ENCODE results near the gene TMEM106A. TPM values are rescaled to one million over a fixed set of nuclear protein-coding genes. Genes with fewer than 3 reads are reported as not detected.
A peak's percentile ranks its signal among the peaks of the same experiment; 100 is the strongest.
"Not testable (repeated sequence)": the region's sequence is repeated elsewhere in the genome, so short reads cannot be mapped to it uniquely, and the experiment has no call there.

Gene TMEM106A
- total and polyA plus RNA-seq, 9 donors = 5.9 to 10.4 (median 7.8) TPM

- Histone ChIP-seq H3K27me3 (ENCODE audit: control insufficient read depth, insufficient read depth, low read length) (no peaks in the 10 kb centered on the region), H3K4me1 (ENCODE audit: control insufficient read depth, insufficient read depth, low read length) (peaks cover 8% of the 10 kb centered on the region), H3K27ac (ENCODE audit: low read length) (no peak overlapping the region), H3K36me3 (ENCODE audit: control insufficient read depth, insufficient read depth, low read length) (peaks cover 29% of the 10 kb centered on the region), H3K4me3 (ENCODE audit: low read length) (no peak overlapping the region), H3K9me3 (replicated peaks; ENCODE audit: control insufficient read depth, low read depth, low read length) (no peaks in the 10 kb centered on the region)
- no CpG with 5 or more reads among the region's 2 CpGs for WGBS (ENCODE audit: insufficient coverage)
- no peak for DNase-seq
Observed at GRCh38 chr17:43176119-43176570, 35.5 kb upstream of the TMEM106A start.

- no peaks in the 10 kb centered on the region for H3K27me3 ChIP-seq (ENCODE audit: control insufficient read depth, insufficient read depth, low read length)
- DNase-seq = no peak
- H3K36me3 ChIP-seq (ENCODE audit: control insufficient read depth, insufficient read depth, low read length) = peaks cover 41% of the 10 kb centered on the region
- no peaks in the 10 kb centered on the region for H3K4me1 ChIP-seq (ENCODE audit: control insufficient read depth, insufficient read depth, low read length)
- no peaks in the 10 kb centered on the region for H3K9me3 ChIP-seq (replicated peaks; ENCODE audit: control insufficient read depth, low read depth, low read length)
- H3K27ac ChIP-seq (ENCODE audit: low read length) = no peak overlapping the region
- WGBS (ENCODE audit: insufficient coverage) = 67% methylated on average over 1 of the region's 3 CpGs
- no peak overlapping the region for H3K4me3 ChIP-seq (ENCODE audit: low read length)
Observed at GRCh38 chr17:43183921-43184320, 27.8 kb upstream of the TMEM106A start.

- H3K4me3 ChIP-seq (ENCODE audit: low read length) = not testable (repeated sequence)
- 100% methylated on average over 2 of the region's 5 CpGs for WGBS (ENCODE audit: insufficient coverage)
Observed at GRCh38 chr17:43186656-43187055, 25.0 kb upstream of the TMEM106A start.

DNA sequence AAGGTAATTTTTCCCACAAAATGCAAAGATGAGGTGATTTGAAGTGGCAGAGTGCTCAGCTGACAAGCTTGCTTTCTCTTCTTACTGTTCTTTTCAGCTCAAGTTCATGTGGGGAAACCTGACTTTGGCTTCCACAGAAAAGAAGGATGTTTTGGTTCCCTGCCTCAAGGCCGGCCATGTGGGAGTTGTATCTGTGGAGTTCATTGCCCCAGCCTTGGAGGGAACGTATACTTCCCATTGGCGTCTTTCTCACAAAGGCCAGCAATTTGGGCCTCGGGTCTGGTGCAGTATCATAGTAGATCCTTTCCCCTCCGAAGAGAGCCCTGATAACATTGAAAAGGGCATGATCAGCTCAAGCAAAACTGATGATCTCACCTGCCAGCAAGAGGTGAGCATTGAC is 18.4 kb upstream of the TMEM106A start:
- H3K36me3 ChIP-seq (ENCODE audit: control insufficient read depth, insufficient read depth, low read length) = peaks cover 71% of the 10 kb centered on the region
- no peaks in the 10 kb centered on the region for H3K4me1 ChIP-seq (ENCODE audit: control insufficient read depth, insufficient read depth, low read length)
- WGBS (ENCODE audit: insufficient coverage) = 96% methylated on average over 5 of the region's 5 CpGs
- no peak for DNase-seq
- H3K27me3 ChIP-seq (ENCODE audit: control insufficient read depth, insufficient read depth, low read length) = no peaks in the 10 kb centered on the region
- no peaks in the 10 kb centered on the region for H3K9me3 ChIP-seq (replicated peaks; ENCODE audit: control insufficient read depth, low read depth, low read length)
- no peak overlapping the region for H3K27ac ChIP-seq (ENCODE audit: low read length)
- H3K4me3 ChIP-seq (ENCODE audit: low read length) = no peak overlapping the region

More at GRCh38 chr17:43186656-43187055, 25.0 kb upstream of the TMEM106A start:
- H3K27me3 ChIP-seq (ENCODE audit: control insufficient read depth, insufficient read depth, low read length); H3K9me3 ChIP-seq (replicated peaks; ENCODE audit: control insufficient read depth, low read depth, low read length); H3K27ac ChIP-seq (ENCODE audit: low read length); H3K4me1 ChIP-seq (ENCODE audit: control insufficient read depth, insufficient read depth, low read length); DNase-seq: not testable (repeated sequence)
- H3K36me3 ChIP-seq (ENCODE audit: control insufficient read depth, insufficient read depth, low read length) = peaks cover 56% of the 10 kb centered on the region

- WGBS (ENCODE audit: insufficient coverage) = 90% methylated on average over 2 of the region's 2 CpGs
- H3K27me3 ChIP-seq (ENCODE audit: control insufficient read depth, insufficient read depth, low read length) = no peaks in the 10 kb centered on the region
- H3K4me3 ChIP-seq (ENCODE audit: low read length) = no peak overlapping the region
- no peak for DNase-seq
- peaks cover 62% of the 10 kb centered on the region for H3K36me3 ChIP-seq (ENCODE audit: control insufficient read depth, insufficient read depth, low read length)
- no peak overlapping the region for H3K27ac ChIP-seq (ENCODE audit: low read length)
- H3K4me1 ChIP-seq (ENCODE audit: control insufficient read depth, insufficient read depth, low read length) = no peaks in the 10 kb centered on the region
- H3K9me3 ChIP-seq (replicated peaks; ENCODE audit: control insufficient read depth, low read depth, low read length) = no peaks in the 10 kb centered on the region
Observed at GRCh38 chr17:43199633-43200032, 12.0 kb upstream of the TMEM106A start.

- no peak for DNase-seq
- WGBS (ENCODE audit: insufficient coverage) = 82% methylated on average over 2 of the region's 4 CpGs
- Histone ChIP-seq H3K27me3 (ENCODE audit: control insufficient read depth, insufficient read depth, low read length) (no peaks in the 10 kb centered on the region), H3K27ac (ENCODE audit: low read length) (no peak overlapping the region), H3K36me3 (ENCODE audit: control insufficient read depth, insufficient read depth, low read length) (peaks cover 60% of the 10 kb centered on the region), H3K9me3 (replicated peaks; ENCODE audit: control insufficient read depth, low read depth, low read length) (no peaks in the 10 kb centered on the region), H3K4me3 (ENCODE audit: low read length) (no peak overlapping the region), H3K4me1 (ENCODE audit: control insufficient read depth, insufficient read depth, low read length) (no peaks in the 10 kb centered on the region)
Observed at GRCh38 chr17:43200127-43200526, 11.5 kb upstream of the TMEM106A start.

- not testable (repeated sequence) for H3K4me3 ChIP-seq (ENCODE audit: low read length); H3K4me1 ChIP-seq (ENCODE audit: control insufficient read depth, insufficient read depth, low read length); H3K27ac ChIP-seq (ENCODE audit: low read length); H3K27me3 ChIP-seq (ENCODE audit: control insufficient read depth, insufficient read depth, low read length); H3K9me3 ChIP-seq (replicated peaks; ENCODE audit: control insufficient read depth, low read depth, low read length); DNase-seq
- 100% methylated on average over 1 of the region's 3 CpGs for WGBS (ENCODE audit: insufficient coverage)
- peaks cover 60% of the 10 kb centered on the region for H3K36me3 ChIP-seq (ENCODE audit: control insufficient read depth, insufficient read depth, low read length)
Observed at GRCh38 chr17:43203013-43203412, 8.7 kb upstream of the TMEM106A start.

DNA sequence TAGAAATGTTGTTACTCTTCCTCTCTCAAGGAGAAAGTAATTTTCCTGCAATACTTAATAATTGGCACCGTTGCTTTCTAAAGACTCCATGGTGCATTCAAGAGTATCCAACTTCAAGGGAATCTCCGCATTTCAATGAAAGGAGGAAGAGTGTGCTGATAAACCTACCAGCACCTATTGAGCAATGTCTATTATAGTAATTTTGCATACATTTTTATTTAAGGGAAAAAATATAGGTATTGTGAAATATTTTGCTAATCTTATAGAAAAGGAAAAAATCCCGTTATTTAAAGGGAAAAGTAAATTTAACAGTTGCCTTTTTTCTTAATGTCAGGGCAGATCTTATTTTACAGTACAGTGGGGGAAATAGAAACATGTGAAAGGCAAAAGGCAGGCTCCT is 1.1 kb upstream of the TMEM106A start:
- H3K27me3 ChIP-seq (ENCODE audit: control insufficient read depth, insufficient read depth, low read length) = no peaks in the 10 kb centered on the region
- peaks cover 28% of the 10 kb centered on the region for H3K36me3 ChIP-seq (ENCODE audit: control insufficient read depth, insufficient read depth, low read length)
- no peaks in the 10 kb centered on the region for H3K9me3 ChIP-seq (replicated peaks; ENCODE audit: control insufficient read depth, low read depth, low read length)
- H3K27ac ChIP-seq (ENCODE audit: low read length) = peak overlapping the region; percentile 92
- no CpG with 5 or more reads among the region's 3 CpGs for WGBS (ENCODE audit: insufficient coverage)
- DNase-seq = no peak
- H3K4me3 ChIP-seq (ENCODE audit: low read length) = no peak overlapping the region
- H3K4me1 ChIP-seq (ENCODE audit: control insufficient read depth, insufficient read depth, low read length) = peaks cover 17% of the 10 kb centered on the region

DNA sequence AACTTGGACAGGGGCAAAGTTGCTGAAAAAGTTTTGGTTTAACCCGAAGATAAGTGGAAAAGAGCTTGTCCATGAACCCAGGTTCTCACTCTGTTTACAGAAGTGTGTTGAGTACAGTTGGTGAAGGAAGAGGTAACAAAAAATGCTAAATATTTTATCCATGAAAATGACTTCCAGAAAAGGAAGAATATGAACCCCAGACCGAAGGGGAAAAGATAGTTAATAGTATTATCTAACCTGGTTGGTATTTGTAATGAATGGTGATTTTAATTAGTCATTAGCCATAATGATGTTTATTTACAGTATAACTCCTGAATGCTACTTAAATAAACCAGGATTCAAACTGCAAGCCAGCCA is 574 bp upstream of the TMEM106A start:
- 20% methylated on average over 1 of the region's 2 CpGs for WGBS (ENCODE audit: insufficient coverage)
- peaks cover 33% of the 10 kb centered on the region for H3K36me3 ChIP-seq (ENCODE audit: control insufficient read depth, insufficient read depth, low read length)
- no peaks in the 10 kb centered on the region for H3K9me3 ChIP-seq (replicated peaks; ENCODE audit: control insufficient read depth, low read depth, low read length)

GRCh38 chr17:43212641-43213490 is 1.2 kb downstream of the TMEM106A start:
- Histone ChIP-seq H3K27ac (ENCODE audit: low read length) (peak overlapping the region; percentile 92), H3K27me3 (ENCODE audit: control insufficient read depth, insufficient read depth, low read length) (no peaks in the 10 kb centered on the region), H3K4me3 (ENCODE audit: low read length) (peak overlapping the region; percentile 77), H3K9me3 (replicated peaks; ENCODE audit: control insufficient read depth, low read depth, low read length) (no peaks in the 10 kb centered on the region), H3K36me3 (ENCODE audit: control insufficient read depth, insufficient read depth, low read length) (peaks cover 42% of the 10 kb centered on the region), H3K4me1 (ENCODE audit: control insufficient read depth, insufficient read depth, low read length) (peaks cover 20% of the 10 kb centered on the region)
- peak; percentile 68 for DNase-seq
- 64% methylated on average over 6 of the region's 7 CpGs for WGBS (ENCODE audit: insufficient coverage)

More for the DNA sequence above, 574 bp upstream of the TMEM106A start:
- no peak for DNase-seq
- Histone ChIP-seq H3K27me3 (ENCODE audit: control insufficient read depth, insufficient read depth, low read length) (no peaks in the 10 kb centered on the region), H3K4me3 (ENCODE audit: low read length) (peak overlapping the region; percentile 77), H3K4me1 (ENCODE audit: control insufficient read depth, insufficient read depth, low read length) (peaks cover 17% of the 10 kb centered on the region), H3K27ac (ENCODE audit: low read length) (peak overlapping the region; percentile 92)

Data from muscle of leg (tissue), 11 donors.